ENCODE measurements around the gene AGRN. TPM values are rescaled to one million over a fixed set of nuclear protein-coding genes. Genes with fewer than 3 reads are reported as not detected.

The AGRN gene
- total RNA-seq, 2 donors from 2014 or later, result 87.7 to 92.4 TPM

GRCh38 chr1:1082239-1082775 lies 62.4 kb downstream of the AGRN start:
- intact Hi-C loops (cut with DNase I), result no loop called here
- DNase-seq (ENCODE audit: low spot score), result no peak
- Histone ChIP-seq H3K9me3 (no peaks in the 10 kb centered on the region), H3K27ac (no peak overlapping the region), H3K36me3 (no peaks in the 10 kb centered on the region), H3K4me3 (no peak overlapping the region), H3K27me3 (replicated peaks; ENCODE audit: insufficient read depth) (no peaks in the 10 kb centered on the region), H3K4me1 (replicated peaks) (peaks cover 9% of the 10 kb centered on the region)
- WGBS, result 87% methylated on average over 22 of the region's 27 CpGs
- TF ChIP-seq CTCF (IDR thresholded peaks at IDR 0.05), result no peak
- no peak for TF ChIP-seq POLR2A (IDR thresholded peaks at IDR 0.05)
- no peak for TF ChIP-seq POLR2AphosphoS5 (IDR thresholded peaks at IDR 0.05)

- no peak for DNase-seq (ENCODE audit: low spot score)
- Histone ChIP-seq H3K27ac (no peak overlapping the region), H3K4me1 (replicated peaks) (peaks cover 9% of the 10 kb centered on the region), H3K27me3 (replicated peaks; ENCODE audit: insufficient read depth) (no peaks in the 10 kb centered on the region), H3K9me3 (no peaks in the 10 kb centered on the region), H3K4me3 (no peak overlapping the region), H3K36me3 (no peaks in the 10 kb centered on the region)
- 92% methylated on average over 35 of the region's 40 CpGs for WGBS
- intact Hi-C loops (cut with DNase I), result no loop called here
- TF ChIP-seq POLR2AphosphoS5 (IDR thresholded peaks at IDR 0.05), result no peak
- no peak for TF ChIP-seq CTCF (IDR thresholded peaks at IDR 0.05)
- TF ChIP-seq POLR2A (IDR thresholded peaks at IDR 0.05), result no peak
These were observed 63.0 kb downstream of the AGRN start for GRCh38 chr1:1082776-1083415.

- intact Hi-C loops (cut with DNase I), result no loop called here
- Histone ChIP-seq H3K4me1 (replicated peaks) (peaks cover 9% of the 10 kb centered on the region), H3K36me3 (no peaks in the 10 kb centered on the region), H3K27ac (no peak overlapping the region), H3K9me3 (no peaks in the 10 kb centered on the region), H3K4me3 (no peak overlapping the region), H3K27me3 (replicated peaks; ENCODE audit: insufficient read depth) (no peaks in the 10 kb centered on the region)
- 90% methylated on average over 39 of the region's 43 CpGs for WGBS
- TF ChIP-seq POLR2AphosphoS5 (IDR thresholded peaks at IDR 0.05) (no peak), CTCF (IDR thresholded peaks at IDR 0.05) (no peak), POLR2A (IDR thresholded peaks at IDR 0.05) (no peak)
- no peak for DNase-seq (ENCODE audit: low spot score)
These were observed 63.8 kb downstream of the AGRN start for GRCh38 chr1:1083416-1084371.

GRCh38 chr1:1084372-1085170 lies 64.7 kb downstream of the AGRN start:
- no peaks in the 10 kb centered on the region for H3K36me3 ChIP-seq
- no peak overlapping the region for H3K4me3 ChIP-seq
- intact Hi-C loops (cut with DNase I), result no loop called here
- DNase-seq (ENCODE audit: low spot score), result no peak
- TF ChIP-seq POLR2A (IDR thresholded peaks at IDR 0.05) (no peak), CTCF (IDR thresholded peaks at IDR 0.05) (no peak), POLR2AphosphoS5 (IDR thresholded peaks at IDR 0.05) (no peak)
- H3K27me3 ChIP-seq (replicated peaks; ENCODE audit: insufficient read depth), result no peaks in the 10 kb centered on the region
- WGBS, result 90% methylated on average over 25 of the region's 38 CpGs
- no peaks in the 10 kb centered on the region for H3K9me3 ChIP-seq
- H3K4me1 ChIP-seq (replicated peaks), result peaks cover 6% of the 10 kb centered on the region
- no peak overlapping the region for H3K27ac ChIP-seq
